ENCODE measurements around the gene PDGFD.

DNA sequence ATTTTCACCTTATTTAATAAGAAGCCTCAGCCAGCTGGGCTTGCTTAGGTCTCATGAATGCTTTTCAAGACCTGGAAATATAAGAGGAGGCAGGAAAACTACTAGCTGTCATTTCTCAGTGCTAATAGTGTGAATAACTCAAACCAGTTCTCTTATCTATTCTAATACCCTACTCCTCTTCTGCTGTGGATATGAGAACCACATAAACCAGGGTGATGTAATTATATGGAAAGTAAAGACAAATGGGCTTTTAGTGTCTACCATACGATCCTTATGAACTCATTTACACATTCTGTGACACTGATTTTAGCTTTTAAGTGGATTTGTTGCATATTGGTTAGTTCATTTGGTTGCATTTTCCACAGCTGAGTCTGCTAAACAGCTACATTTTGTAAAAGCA lies 8.6 kb downstream of the PDGFD start:
- TF ChIP-seq, protein P1, sequence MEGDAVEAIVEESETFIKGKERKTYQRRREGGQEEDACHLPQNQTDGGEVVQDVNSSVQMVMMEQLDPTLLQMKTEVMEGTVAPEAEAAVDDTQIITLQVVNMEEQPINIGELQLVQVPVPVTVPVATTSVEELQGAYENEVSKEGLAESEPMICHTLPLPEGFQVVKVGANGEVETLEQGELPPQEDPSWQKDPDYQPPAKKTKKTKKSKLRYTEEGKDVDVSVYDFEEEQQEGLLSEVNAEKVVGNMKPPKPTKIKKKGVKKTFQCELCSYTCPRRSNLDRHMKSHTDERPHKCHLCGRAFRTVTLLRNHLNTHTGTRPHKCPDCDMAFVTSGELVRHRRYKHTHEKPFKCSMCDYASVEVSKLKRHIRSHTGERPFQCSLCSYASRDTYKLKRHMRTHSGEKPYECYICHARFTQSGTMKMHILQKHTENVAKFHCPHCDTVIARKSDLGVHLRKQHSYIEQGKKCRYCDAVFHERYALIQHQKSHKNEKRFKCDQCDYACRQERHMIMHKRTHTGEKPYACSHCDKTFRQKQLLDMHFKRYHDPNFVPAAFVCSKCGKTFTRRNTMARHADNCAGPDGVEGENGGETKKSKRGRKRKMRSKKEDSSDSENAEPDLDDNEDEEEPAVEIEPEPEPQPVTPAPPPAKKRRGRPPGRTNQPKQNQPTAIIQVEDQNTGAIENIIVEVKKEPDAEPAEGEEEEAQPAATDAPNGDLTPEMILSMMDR (IDR thresholded peaks at IDR 0.05): no peak
- TF ChIP-seq, protein P2, sequence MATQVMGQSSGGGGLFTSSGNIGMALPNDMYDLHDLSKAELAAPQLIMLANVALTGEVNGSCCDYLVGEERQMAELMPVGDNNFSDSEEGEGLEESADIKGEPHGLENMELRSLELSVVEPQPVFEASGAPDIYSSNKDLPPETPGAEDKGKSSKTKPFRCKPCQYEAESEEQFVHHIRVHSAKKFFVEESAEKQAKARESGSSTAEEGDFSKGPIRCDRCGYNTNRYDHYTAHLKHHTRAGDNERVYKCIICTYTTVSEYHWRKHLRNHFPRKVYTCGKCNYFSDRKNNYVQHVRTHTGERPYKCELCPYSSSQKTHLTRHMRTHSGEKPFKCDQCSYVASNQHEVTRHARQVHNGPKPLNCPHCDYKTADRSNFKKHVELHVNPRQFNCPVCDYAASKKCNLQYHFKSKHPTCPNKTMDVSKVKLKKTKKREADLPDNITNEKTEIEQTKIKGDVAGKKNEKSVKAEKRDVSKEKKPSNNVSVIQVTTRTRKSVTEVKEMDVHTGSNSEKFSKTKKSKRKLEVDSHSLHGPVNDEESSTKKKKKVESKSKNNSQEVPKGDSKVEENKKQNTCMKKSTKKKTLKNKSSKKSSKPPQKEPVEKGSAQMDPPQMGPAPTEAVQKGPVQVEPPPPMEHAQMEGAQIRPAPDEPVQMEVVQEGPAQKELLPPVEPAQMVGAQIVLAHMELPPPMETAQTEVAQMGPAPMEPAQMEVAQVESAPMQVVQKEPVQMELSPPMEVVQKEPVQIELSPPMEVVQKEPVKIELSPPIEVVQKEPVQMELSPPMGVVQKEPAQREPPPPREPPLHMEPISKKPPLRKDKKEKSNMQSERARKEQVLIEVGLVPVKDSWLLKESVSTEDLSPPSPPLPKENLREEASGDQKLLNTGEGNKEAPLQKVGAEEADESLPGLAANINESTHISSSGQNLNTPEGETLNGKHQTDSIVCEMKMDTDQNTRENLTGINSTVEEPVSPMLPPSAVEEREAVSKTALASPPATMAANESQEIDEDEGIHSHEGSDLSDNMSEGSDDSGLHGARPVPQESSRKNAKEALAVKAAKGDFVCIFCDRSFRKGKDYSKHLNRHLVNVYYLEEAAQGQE (IDR thresholded peaks at IDR 0.05; ENCODE audit: low read depth, low read length): no peak
- TF ChIP-seq JUND (IDR thresholded peaks at IDR 0.05) (no peak), FOXM1 (IDR thresholded peaks at IDR 0.05; ENCODE audit: low read depth) (no peak), YY1 (IDR thresholded peaks at IDR 0.05; ENCODE audit: low read depth) (no peak), EP300 (IDR thresholded peaks at IDR 0.05; ENCODE audit: borderline replicate concordance in 1 of 2, low read depth in 1 of 2, low read length in 1 of 2) (no peak), RAD21 (IDR thresholded peaks at IDR 0.05; ENCODE audit: low read length) (no peak), TAF1 (IDR thresholded peaks at IDR 0.05; ENCODE audit: borderline replicate concordance, low read depth, low read length) (no peak)
- TF ChIP-seq, protein P3, sequence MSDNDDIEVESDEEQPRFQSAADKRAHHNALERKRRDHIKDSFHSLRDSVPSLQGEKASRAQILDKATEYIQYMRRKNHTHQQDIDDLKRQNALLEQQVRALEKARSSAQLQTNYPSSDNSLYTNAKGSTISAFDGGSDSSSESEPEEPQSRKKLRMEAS (IDR thresholded peaks at IDR 0.05; ENCODE audit: low read depth): no peak
- TF ChIP-seq, protein P4, sequence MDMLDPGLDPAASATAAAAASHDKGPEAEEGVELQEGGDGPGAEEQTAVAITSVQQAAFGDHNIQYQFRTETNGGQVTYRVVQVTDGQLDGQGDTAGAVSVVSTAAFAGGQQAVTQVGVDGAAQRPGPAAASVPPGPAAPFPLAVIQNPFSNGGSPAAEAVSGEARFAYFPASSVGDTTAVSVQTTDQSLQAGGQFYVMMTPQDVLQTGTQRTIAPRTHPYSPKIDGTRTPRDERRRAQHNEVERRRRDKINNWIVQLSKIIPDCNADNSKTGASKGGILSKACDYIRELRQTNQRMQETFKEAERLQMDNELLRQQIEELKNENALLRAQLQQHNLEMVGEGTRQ (IDR thresholded peaks at IDR 0.05; ENCODE audit: borderline replicate concordance, low read depth, low read length): no peak
